ENCODE data around the gene RASA4B. TPM values are rescaled to one million over a fixed set of nuclear protein-coding genes. Genes with fewer than 3 reads are reported as not detected.

Gene RASA4B
- total RNA-seq, 1 donor from 2014 or later: 7.6 TPM

DNA sequence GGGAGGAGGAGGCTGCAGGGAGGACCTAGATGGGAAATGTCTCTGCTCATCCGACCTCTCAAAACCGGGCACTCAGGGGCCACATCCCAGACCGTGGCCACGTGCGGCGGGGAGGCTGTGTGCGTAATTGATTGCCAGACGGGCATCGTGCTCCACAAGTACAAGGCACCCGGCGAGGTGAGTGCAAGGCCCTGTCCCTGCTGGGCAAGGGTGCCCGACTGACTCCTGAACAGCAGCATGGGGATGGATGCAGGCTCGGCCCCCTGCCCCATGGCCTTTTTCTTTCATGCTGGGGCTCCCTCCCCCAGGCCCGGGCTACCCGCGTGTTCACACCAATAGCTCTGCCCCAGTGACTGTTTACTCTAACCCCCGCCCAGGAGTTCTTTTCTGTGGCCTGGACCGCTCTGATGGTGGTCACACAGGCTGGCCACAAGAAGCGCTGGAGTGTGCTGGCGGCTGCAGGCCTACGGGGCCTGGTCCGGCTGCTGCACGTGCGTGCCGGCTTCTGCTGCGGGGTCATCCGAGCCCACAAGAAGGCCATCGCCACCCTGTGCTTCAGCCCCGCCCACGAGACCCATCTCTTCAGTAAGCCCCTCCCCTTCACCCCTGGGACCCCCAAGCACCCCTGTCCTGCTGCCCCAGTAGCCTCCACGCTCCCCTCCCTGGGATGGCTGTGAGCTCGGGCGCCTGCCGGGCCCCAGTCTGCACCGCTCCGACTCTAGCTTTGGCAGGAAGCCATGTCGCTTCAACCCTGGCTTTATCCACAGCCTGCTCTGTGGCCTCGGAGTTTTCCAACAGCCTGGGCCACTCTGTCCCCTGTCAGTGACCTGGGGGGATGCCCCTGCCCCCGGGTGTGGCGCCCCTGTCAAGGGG lies 48.9 kb downstream of the RASA4B start:
- DNase-seq (ENCODE audit: low read depth): no peak
- Histone ChIP-seq H3K27me3 (ENCODE audit: control insufficient read depth, insufficient read depth, low read length) (no peaks in the 10 kb centered on the region), H3K4me3 (ENCODE audit: low read depth, low read length) (no peak overlapping the region), H3K36me3 (ENCODE audit: control insufficient read depth, insufficient read depth, low read length) (peaks cover 4% of the 10 kb centered on the region)
- TF ChIP-seq, protein P1, sequence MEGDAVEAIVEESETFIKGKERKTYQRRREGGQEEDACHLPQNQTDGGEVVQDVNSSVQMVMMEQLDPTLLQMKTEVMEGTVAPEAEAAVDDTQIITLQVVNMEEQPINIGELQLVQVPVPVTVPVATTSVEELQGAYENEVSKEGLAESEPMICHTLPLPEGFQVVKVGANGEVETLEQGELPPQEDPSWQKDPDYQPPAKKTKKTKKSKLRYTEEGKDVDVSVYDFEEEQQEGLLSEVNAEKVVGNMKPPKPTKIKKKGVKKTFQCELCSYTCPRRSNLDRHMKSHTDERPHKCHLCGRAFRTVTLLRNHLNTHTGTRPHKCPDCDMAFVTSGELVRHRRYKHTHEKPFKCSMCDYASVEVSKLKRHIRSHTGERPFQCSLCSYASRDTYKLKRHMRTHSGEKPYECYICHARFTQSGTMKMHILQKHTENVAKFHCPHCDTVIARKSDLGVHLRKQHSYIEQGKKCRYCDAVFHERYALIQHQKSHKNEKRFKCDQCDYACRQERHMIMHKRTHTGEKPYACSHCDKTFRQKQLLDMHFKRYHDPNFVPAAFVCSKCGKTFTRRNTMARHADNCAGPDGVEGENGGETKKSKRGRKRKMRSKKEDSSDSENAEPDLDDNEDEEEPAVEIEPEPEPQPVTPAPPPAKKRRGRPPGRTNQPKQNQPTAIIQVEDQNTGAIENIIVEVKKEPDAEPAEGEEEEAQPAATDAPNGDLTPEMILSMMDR (IDR thresholded peaks at IDR 0.05; ENCODE audit: insufficient read depth, low read length, poor library complexity, severe bottlenecking): no peak

GRCh38 chr7:102467581-102468477 lies 49.7 kb downstream of the RASA4B start:
- H3K36me3 ChIP-seq (ENCODE audit: control insufficient read depth, insufficient read depth, low read length): peaks cover 3% of the 10 kb centered on the region
- H3K4me3 ChIP-seq (ENCODE audit: low read depth, low read length): no peak overlapping the region
- TF ChIP-seq, protein P1 (IDR thresholded peaks at IDR 0.05; ENCODE audit: insufficient read depth, low read length, poor library complexity, severe bottlenecking): no peak
- H3K27me3 ChIP-seq (ENCODE audit: control insufficient read depth, insufficient read depth, low read length): no peaks in the 10 kb centered on the region
- DNase-seq (ENCODE audit: low read depth): no peak

DNA sequence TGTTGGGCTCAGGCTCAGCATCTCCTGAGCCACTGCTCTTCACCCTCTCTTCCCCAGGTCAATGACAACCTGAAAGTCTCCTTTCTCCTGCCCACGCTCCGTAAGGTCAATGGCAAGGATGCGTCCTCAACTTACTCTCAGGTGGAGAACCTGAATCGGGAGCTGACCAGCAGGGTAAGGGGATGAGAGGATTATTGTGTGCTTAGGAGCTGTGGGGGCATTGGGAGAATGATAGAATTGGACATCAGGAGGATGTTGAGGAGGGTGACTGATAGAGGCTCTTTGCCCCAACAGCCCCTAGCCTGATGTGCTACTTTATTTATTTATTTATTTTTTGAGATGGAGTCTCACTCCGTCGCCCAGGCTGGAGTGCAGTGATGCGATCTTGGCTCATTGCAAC lies 51.5 kb downstream of the RASA4B start:
- no peak for DNase-seq (ENCODE audit: low read depth)
- TF ChIP-seq, protein P1 (IDR thresholded peaks at IDR 0.05; ENCODE audit: insufficient read depth, low read length, poor library complexity, severe bottlenecking): no peak
- Histone ChIP-seq H3K4me3 (ENCODE audit: low read depth, low read length) (no peak overlapping the region), H3K27me3 (ENCODE audit: control insufficient read depth, insufficient read depth, low read length) (no peaks in the 10 kb centered on the region), H3K36me3 (ENCODE audit: control insufficient read depth, insufficient read depth, low read length) (peaks cover 2% of the 10 kb centered on the region)

DNA sequence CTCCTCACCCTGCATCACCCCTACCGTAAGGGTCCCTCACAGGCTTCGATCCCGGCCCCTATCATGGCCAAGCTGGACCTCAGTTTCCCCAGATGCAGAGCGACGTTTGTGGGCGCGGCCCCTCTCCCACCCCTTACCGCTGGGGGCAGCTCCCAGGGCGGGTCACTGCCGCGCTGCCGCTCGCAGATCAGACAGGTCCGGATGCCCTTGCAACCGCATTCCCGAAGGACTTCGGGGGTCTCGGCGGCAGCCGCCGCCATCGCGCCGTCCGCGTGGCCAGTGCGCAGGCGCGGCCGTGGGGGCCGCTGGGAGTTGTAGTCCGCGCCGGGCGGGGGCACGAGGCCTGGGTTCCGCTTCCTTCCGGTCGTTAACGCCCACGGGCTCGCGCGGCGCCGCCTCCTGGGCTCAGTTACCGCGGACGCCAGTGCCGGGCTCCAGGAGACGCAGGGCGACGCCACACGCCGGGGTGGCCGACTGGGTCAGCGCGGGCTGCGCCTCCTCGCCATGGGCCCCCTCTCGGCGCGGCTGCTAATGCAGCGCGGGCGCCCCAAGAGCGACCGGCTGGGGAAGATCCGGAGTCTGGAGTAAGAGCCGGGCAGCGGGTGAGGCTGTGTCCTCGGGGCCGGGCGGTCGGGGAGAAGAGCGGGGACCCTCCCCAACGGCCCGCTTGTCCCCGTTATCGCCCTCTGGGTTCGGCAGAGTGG lies 52.8 kb downstream of the RASA4B start, which contains the start of the genes ALKBH4 and LRWD1:
TSS of gene ALKBH4 (minus strand) at position 287 of the 704 bp plus-strand sequence. CDS start at position 260, 27 bp downstream.
TSS of gene LRWD1 (plus strand) at position 408 of the 704 bp plus-strand sequence. CDS start at position 505, 97 bp downstream.
- H3K36me3 ChIP-seq (ENCODE audit: control insufficient read depth, insufficient read depth, low read length): peaks cover 2% of the 10 kb centered on the region
- H3K4me3 ChIP-seq (ENCODE audit: low read depth, low read length): peak within 1 kb of the TSS; percentile 68
- H3K27me3 ChIP-seq (ENCODE audit: control insufficient read depth, insufficient read depth, low read length): no peaks in the 10 kb centered on the region
- TF ChIP-seq, protein P1 (IDR thresholded peaks at IDR 0.05; ENCODE audit: insufficient read depth, low read length, poor library complexity, severe bottlenecking): no peak
- peak; percentile 50 for DNase-seq (ENCODE audit: low read depth)

DNA sequence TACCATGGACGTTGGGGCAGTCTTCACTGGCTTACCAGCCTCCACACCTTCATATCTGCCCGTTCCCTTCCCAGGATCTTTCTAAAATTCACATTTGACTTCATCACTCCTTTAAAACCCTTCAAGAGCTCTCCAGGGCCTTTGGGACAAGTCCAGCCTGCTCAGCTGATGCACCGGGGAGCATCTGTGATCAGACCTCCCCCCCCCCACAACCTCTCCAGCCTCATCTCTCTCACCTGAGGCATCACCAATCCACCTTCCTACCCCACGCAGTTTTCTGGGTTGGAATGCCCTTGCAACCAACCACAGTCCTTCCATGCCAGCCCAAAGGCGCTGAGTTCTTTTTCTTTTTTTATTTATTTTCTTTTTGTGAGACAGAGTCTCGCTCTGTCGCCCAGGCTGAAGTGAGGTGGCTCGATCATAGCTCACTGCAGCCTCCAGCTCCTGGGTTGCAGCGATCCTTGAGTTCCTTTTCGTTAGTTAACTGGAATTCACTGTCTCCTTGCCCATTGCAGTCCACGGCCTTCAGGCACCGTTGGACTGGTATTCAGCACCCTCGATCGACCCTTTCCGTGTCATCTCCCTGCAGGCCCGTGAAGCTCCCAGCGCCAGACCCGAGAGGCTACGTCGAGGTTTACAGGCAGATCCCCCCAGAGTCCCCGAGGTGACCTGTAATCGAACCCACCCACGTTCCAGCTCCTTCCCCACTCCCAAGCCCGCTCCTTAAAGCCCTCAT lies 53.6 kb downstream of the RASA4B start:
- DNase-seq (ENCODE audit: low read depth): no peak
- Histone ChIP-seq H3K27me3 (ENCODE audit: control insufficient read depth, insufficient read depth, low read length) (no peaks in the 10 kb centered on the region), H3K36me3 (ENCODE audit: control insufficient read depth, insufficient read depth, low read length) (peaks cover 3% of the 10 kb centered on the region), H3K4me3 (ENCODE audit: low read depth, low read length) (peak overlapping the region; percentile 68)
- TF ChIP-seq, protein P1 (IDR thresholded peaks at IDR 0.05; ENCODE audit: insufficient read depth, low read length, poor library complexity, severe bottlenecking): no peak

All from kidney epithelial cell (primary cell).